ENCODE results near the gene CMC1.

Gene CMC1

GRCh38 chr3:28295898-28296490, 54.6 kb downstream of the CMC1 start:
- DNase-seq (ENCODE audit: low read depth in 1 of 2, low spot score in 1 of 2): no peak

GRCh38 chr3:28299705-28300104, 58.3 kb downstream of the CMC1 start:
- no peak for DNase-seq (ENCODE audit: low read depth in 1 of 2, low spot score in 1 of 2)

GRCh38 chr3:28300345-28300962, 59.0 kb downstream of the CMC1 start:
- DNase-seq (ENCODE audit: low read depth in 1 of 2, low spot score in 1 of 2): no peak

GRCh38 chr3:28301688-28302087, 60.3 kb downstream of the CMC1 start:
- DNase-seq (ENCODE audit: low read depth in 1 of 2, low spot score in 1 of 2): no peak

- DNase-seq (ENCODE audit: low read depth in 1 of 2, low spot score in 1 of 2): no peak
Measured at GRCh38 chr3:28308196-28308595, 66.8 kb downstream of the CMC1 start.

GRCh38 chr3:28315711-28316110, 74.3 kb downstream of the CMC1 start:
- DNase-seq (ENCODE audit: low read depth in 1 of 2, low spot score in 1 of 2): no peak

GRCh38 chr3:28316226-28316625, 74.8 kb downstream of the CMC1 start:
- no peak for DNase-seq (ENCODE audit: low read depth in 1 of 2, low spot score in 1 of 2)

GRCh38 chr3:28317438-28318022, 76.1 kb downstream of the CMC1 start:
- DNase-seq (ENCODE audit: low read depth in 1 of 2, low spot score in 1 of 2): peak in 1 of 2 donors; percentile 40

GRCh38 chr3:28320981-28321380, 79.6 kb downstream of the CMC1 start:
- DNase-seq (ENCODE audit: low read depth in 1 of 2, low spot score in 1 of 2): no peak

GRCh38 chr3:28322464-28322863, 81.0 kb downstream of the CMC1 start:
- DNase-seq (ENCODE audit: low read depth in 1 of 2, low spot score in 1 of 2): no peak

- peak in 1 of 2 donors; percentile 26 for DNase-seq (ENCODE audit: low read depth in 1 of 2, low spot score in 1 of 2)
Measured at GRCh38 chr3:28326458-28326926, 85.1 kb downstream of the CMC1 start.

GRCh38 chr3:28328188-28329151, 87.1 kb downstream of the CMC1 start:
- no peak for DNase-seq (ENCODE audit: low read depth in 1 of 2, low spot score in 1 of 2)

- no peak for DNase-seq (ENCODE audit: low read depth in 1 of 2, low spot score in 1 of 2)
Measured at GRCh38 chr3:28334552-28334951, 93.1 kb downstream of the CMC1 start.

GRCh38 chr3:28335246-28335645, 93.8 kb downstream of the CMC1 start:
- no peak for DNase-seq (ENCODE audit: low read depth in 1 of 2, low spot score in 1 of 2)

GRCh38 chr3:28337230-28337629, 95.8 kb downstream of the CMC1 start:
- no peak for DNase-seq (ENCODE audit: low read depth in 1 of 2, low spot score in 1 of 2)

- no peak for DNase-seq (ENCODE audit: low read depth in 1 of 2, low spot score in 1 of 2)
Measured at GRCh38 chr3:28343144-28343543, 101.7 kb downstream of the CMC1 start.

- no peak for DNase-seq (ENCODE audit: low read depth in 1 of 2, low spot score in 1 of 2)
Measured at GRCh38 chr3:28345690-28346089, 104.3 kb downstream of the CMC1 start.

- DNase-seq (ENCODE audit: low read depth in 1 of 2, low spot score in 1 of 2): no peak
Measured at GRCh38 chr3:28347374-28348264, 106.2 kb downstream of the CMC1 start.

- no peak for DNase-seq (ENCODE audit: low read depth in 1 of 2, low spot score in 1 of 2)
Measured at GRCh38 chr3:28348265-28348628, 106.8 kb downstream of the CMC1 start.

GRCh38 chr3:28348629-28349468, 107.4 kb downstream of the CMC1 start, which contains the start of the genes AZI2 and ZCWPW2:
Gene AZI2 (minus strand): TSS chr3:28348824. CDS start chr3:28340617, 8,207 bp downstream.
Gene ZCWPW2 (plus strand): TSS chr3:28348721. CDS start chr3:28413069, 64,348 bp downstream.
- DNase-seq (ENCODE audit: low read depth in 1 of 2, low spot score in 1 of 2): peak; percentile 80 to 87

Data from activated CD4-positive, alpha-beta T cell treated with anti-CD3 and anti-CD28 coated beads, Interleukin-2, amount 50 U/mL, for 24 hours (primary cell).